SKM-1 treated with dmso at 0.1 percent for 144 hours (cell line): ENCODE results near the gene LEKR1.

ENCODE experiments used
- DNase-seq: peaks from one replicate; lab custom pipeline; 2025; ENCODE audit not compliant: unreplicated experiment; lab: John Stamatoyannopoulos, UW

LEKR1 gene

GRCh38 chr3:157094751-157095480 is 268.8 kb downstream of the LEKR1 start:
- DNase-seq: no peak
